A549 treated with GW870086 at 1 μM for 4 hours (cell line): Measurements from ENCODE around the gene TMEM169. TPM values are rescaled to one million over a fixed set of nuclear protein-coding genes. Genes with fewer than 3 reads are reported as not detected.

Source experiments
- total RNA-seq: library from RNA; stranded (reverse); fragments of 200-300 nt; extraction: Qiagen RNA extraction; gene quantifications from 5 replicates; pipeline ENCODE4 v1.2.3, GENCODE V29; 2022; ENCODE audit warnings: low read depth

Gene TMEM169, protein sequence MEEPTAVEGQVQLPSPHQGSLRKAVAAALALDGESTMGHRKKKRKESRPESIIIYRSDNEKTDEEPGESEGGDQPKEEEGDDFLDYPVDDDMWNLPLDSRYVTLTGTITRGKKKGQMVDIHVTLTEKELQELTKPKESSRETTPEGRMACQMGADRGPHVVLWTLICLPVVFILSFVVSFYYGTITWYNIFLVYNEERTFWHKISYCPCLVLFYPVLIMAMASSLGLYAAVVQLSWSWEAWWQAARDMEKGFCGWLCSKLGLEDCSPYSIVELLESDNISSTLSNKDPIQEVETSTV
- 0.31 to 0.64 TPM (median 0.42 TPM) in 5 replicates for total RNA-seq

DNA sequence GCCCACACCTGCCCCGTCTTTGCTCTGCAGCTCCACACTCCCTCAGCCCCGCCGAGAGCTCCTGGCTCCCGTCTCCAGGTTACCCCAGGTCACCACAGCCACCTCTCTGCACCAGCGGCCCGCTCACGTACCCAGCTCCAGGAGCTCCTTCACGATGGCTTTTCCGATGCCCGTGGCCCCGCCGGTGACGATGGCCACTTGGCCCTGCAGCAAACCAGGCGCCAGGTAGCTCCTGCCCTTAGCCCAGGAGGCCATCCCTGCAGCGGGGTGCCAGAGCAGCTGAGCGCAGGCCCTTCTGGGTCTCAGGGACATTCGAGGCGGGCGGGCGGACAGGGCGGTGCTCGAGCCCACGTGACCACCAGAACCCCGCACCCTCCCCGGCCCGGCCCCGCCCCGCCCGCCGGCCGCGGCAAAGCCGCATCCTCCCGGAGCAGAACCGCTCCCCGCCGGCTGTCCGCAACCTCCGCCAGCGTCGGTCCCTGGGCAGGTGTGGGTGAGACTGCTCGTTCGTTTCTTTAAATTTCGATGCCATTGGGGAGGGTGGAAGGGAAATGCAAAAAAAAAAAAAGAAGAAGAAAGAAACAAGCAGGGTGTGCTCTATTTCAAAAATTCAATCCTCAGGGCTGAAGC lies at the start of gene TMEM169, which contains the start of gene PECR:
Gene TMEM169 (plus strand): TSS at position 433 of the 630 bp plus-strand sequence. CDS start 14,045 bp downstream, outside the sequence.
Gene PECR (minus strand): TSS at position 323 of the 630 bp plus-strand sequence. CDS start 68 bp downstream, at position 255.

DNA sequence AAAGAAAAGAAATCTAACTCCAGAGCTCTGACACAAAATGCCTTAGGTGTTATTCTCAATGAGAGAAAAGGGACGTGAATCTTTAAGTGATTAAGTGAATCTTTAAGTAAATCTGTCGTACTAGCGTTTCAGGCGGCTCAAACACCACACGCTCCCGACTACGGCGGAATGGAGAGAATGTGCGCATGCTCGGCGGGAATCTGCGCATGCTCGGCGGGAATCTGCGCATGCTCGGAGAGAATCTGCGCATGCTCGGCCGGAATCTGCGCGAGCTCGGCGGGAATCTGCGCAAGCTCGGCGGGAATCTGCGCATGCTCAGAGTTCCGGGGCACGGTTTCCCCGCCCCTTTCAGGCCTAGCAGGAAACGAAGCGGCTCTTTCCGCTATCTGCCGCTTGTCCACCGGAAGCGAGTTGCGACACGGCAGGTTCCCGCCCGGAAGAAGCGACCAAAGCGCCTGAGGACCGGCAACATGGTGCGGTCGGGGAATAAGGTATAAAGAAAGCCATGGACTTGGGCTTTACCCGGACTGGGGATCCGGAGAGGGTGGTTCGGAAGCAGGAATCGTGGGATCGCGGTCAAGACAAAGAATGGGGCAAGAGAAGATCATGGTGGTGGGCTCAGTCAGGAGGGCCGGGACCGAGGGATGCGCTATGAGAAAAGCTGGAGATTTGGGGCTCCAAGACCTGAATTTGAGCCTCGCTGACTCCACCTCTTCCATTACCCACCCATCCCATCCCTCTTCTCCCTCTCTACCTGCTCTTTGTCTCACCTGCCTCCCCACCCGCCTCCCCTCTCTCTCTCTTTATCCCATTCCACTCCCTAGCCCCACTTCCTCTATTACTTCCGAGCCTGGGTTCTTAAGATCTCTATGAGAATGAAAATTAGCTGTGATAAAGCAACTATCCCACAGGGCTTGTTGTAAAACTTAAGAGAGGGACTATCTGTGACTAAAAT lies 27.5 kb downstream of the TMEM169 start, which contains the start of gene XRCC5:
Gene XRCC5 (plus strand): TSS at position 382 of the 955 bp plus-strand sequence. CDS start 89 bp downstream, at position 471.

Other genes with a start within 250 kb of the TMEM169 start
- 4.9 to 5.8 TPM (median 5.3 TPM) in 5 replicates for gene MREG, start 68.4 kb upstream of the TMEM169 start, total RNA-seq
- 13.7 to 17.2 TPM (median 15.7 TPM) in 5 replicates for gene PECR, start 110 bp upstream of the TMEM169 start, total RNA-seq
- gene XRCC5, start 27.4 kb downstream of the TMEM169 start, total RNA-seq, result 164 to 202 TPM (median 183 TPM) in 5 replicates